Prostate gland (tissue), 2 donors: ENCODE results near the gene CSPG4. TPM values are rescaled to one million over a fixed set of nuclear protein-coding genes. Genes with fewer than 3 reads are reported as not detected.
"Not testable (repeated sequence)": the region's sequence is repeated elsewhere in the genome, so short reads cannot be mapped to it uniquely, and the experiment has no call there.

Experiments used
- DNase-seq: peaks from one replicate; pipeline ENCODE4 v3.0.0-alpha.2; 2019; ENCODE audit warnings: low spot score
- H3K27ac ChIP-seq, 2 donors: fragments of 200-600 bp; sonication (generic); 2 replicates each; pipeline ENCODE4 v1.5.1; 2017 to 2019
- H3K27me3 ChIP-seq: fragments of 200-600 bp; sonication (generic); replicated peaks from 2 replicates; pipeline ENCODE4 v1.5.1; 2019; ENCODE audit not compliant: insufficient read depth
- H3K36me3 ChIP-seq, 2 donors: fragments of 200-600 bp; sonication (generic); 1 replicate in 1 of 2; 2 replicates in 1 of 2; pipeline versions ENCODE4 v1.5.1 to v1.8.1; 2017 to 2019
- H3K4me1 ChIP-seq: fragments of 200-600 bp; sonication (generic); replicated peaks from 2 replicates; pipeline ENCODE4 v1.5.1; 2019
- H3K4me3 ChIP-seq, 2 donors: fragments of 200-600 bp; sonication (generic); 2 replicates each; pipeline ENCODE4 v1.5.1; 2017 to 2019
- H3K9me3 ChIP-seq: fragments of 200-600 bp; sonication (generic); 2 replicates; pipeline ENCODE4 v1.5.1; 2017
- CTCF ChIP-seq, 4 experiments: fragments of 200-600 bp in 2 of 4; fragments of 450-650 bp in 2 of 4; sonication (generic) in 2 of 4; IDR thresholded peaks; 1 replicate in 3 of 4; 2 replicates in 1 of 4; pipeline ENCODE4 v1.5.1; 2016 to 2019; ENCODE audit warnings: antibody characterized with exemption in 4 of 4, mild to moderate bottlenecking in 2 of 4, moderate library complexity in 2 of 4
- POLR2A ChIP-seq: fragments of 450-650 bp; IDR thresholded peaks from one replicate; pipeline ENCODE4 v1.6.1; 2016; ENCODE audit warnings: antibody characterized with exemption, mild to moderate bottlenecking
- POLR2AphosphoS5 ChIP-seq: sonication (generic); formaldehyde crosslinking; IDR thresholded peaks from one replicate; pipeline ENCODE4 v1.6.1; 2017; ENCODE audit warnings: antibody characterized with exemption
- WGBS: methylation state at CpG from one replicate; pipeline ENCODE4 v1.1.5; 2018; 5-methylcytosine and 5-hydroxymethylcytosine counted together
- intact Hi-C: fragments of 100-400 bp; cut with DNase I; formaldehyde crosslinking; loops from one replicate; pipeline ENCODE4 v1.14.2; 2022
- total RNA-seq, 2 donors: library from RNA; depleted of rRNA; stranded (reverse); fragments of >200 nt; gene quantifications; one replicate each; pipeline ENCODE4 v1.1.0, GENCODE V29; 2016

The CSPG4 gene
- total RNA-seq, 2 donors from 2014 or later: 14.3 to 29.4 TPM

GRCh38 chr15:75688278-75688557, 24.4 kb downstream of the CSPG4 start:
- no peak for DNase-seq
- Histone ChIP-seq H3K9me3 (no peaks in the 10 kb centered on the region), H3K4me3 (no peak overlapping the region), H3K4me1 (no peaks in the 10 kb centered on the region), H3K27me3 (no peaks in the 10 kb centered on the region), H3K27ac (no peak overlapping the region), H3K36me3 (no peaks in the 10 kb centered on the region)
- WGBS: 91% methylated on average over 7 of the region's 7 CpGs
- intact Hi-C loops: loop anchor here (5.0 kb wide), 2 partner anchors 44 to 114 kb away; no protein-coding TSS in a partner anchor
- no peak for TF ChIP-seq POLR2A
- no peak for TF ChIP-seq POLR2AphosphoS5
- no peak for TF ChIP-seq CTCF (IDR thresholded peaks at IDR 0.05)

GRCh38 chr15:75687486-75688277, 25.0 kb downstream of the CSPG4 start:
- intact Hi-C loops: loop anchor here (5.0 kb wide), 2 partner anchors 45 to 115 kb away; no protein-coding TSS in a partner anchor
- DNase-seq: no peak
- no peak for TF ChIP-seq POLR2A
- TF ChIP-seq POLR2AphosphoS5: no peak
- TF ChIP-seq CTCF (IDR thresholded peaks at IDR 0.05): no peak
- WGBS: 95% methylated on average over 34 of the region's 44 CpGs
- H3K4me3 ChIP-seq: no peak overlapping the region
- no peaks in the 10 kb centered on the region for H3K27me3 ChIP-seq
- no peaks in the 10 kb centered on the region for H3K36me3 ChIP-seq
- no peak overlapping the region for H3K27ac ChIP-seq
- H3K4me1 ChIP-seq: no peaks in the 10 kb centered on the region
- no peaks in the 10 kb centered on the region for H3K9me3 ChIP-seq

- WGBS: 36% methylated on average over 14 of the region's 14 CpGs
These were observed 26.4 kb downstream of the CSPG4 start for GRCh38 chr15:75686212-75686642.

GRCh38 chr15:75685195-75685594, 27.5 kb downstream of the CSPG4 start:
- Histone ChIP-seq H3K27me3 (no peaks in the 10 kb centered on the region), H3K9me3 (no peaks in the 10 kb centered on the region), H3K4me1 (no peaks in the 10 kb centered on the region), H3K4me3 (no peak overlapping the region), H3K27ac (no peak overlapping the region), H3K36me3 (no peaks in the 10 kb centered on the region)
- no peak for TF ChIP-seq CTCF (IDR thresholded peaks at IDR 0.05)
- no peak for TF ChIP-seq POLR2A
- TF ChIP-seq POLR2AphosphoS5: no peak
- 86% methylated on average over 11 of the region's 12 CpGs for WGBS
- DNase-seq: no peak
- intact Hi-C loops: loop anchor here (5.0 kb wide), 2 partner anchors 47 to 117 kb away; no protein-coding TSS in a partner anchor

More at GRCh38 chr15:75686212-75686642, 26.4 kb downstream of the CSPG4 start:
- not testable (repeated sequence) for H3K36me3 ChIP-seq, H3K4me1 ChIP-seq, H3K9me3 ChIP-seq, H3K4me3 ChIP-seq, H3K27me3 ChIP-seq, H3K27ac ChIP-seq
- peak; percentile 69 for DNase-seq
- TF ChIP-seq CTCF (IDR thresholded peaks at IDR 0.05): peak; percentile 32 to 89 (median 70)
- intact Hi-C loops: loop anchor here (5.0 kb wide), 2 partner anchors 46 to 116 kb away; no protein-coding TSS in a partner anchor

- TF ChIP-seq POLR2AphosphoS5 (no peak), CTCF (IDR thresholded peaks at IDR 0.05) (no peak), POLR2A (no peak)
- 88% methylated on average over 10 of the region's 10 CpGs for WGBS
- DNase-seq: no peak
- Histone ChIP-seq H3K4me3 (no peak overlapping the region), H3K36me3 (no peaks in the 10 kb centered on the region), H3K27ac (no peak overlapping the region), H3K4me1 (no peaks in the 10 kb centered on the region), H3K9me3 (no peaks in the 10 kb centered on the region), H3K27me3 (no peaks in the 10 kb centered on the region)
- intact Hi-C loops: loop anchor here (5.0 kb wide), 2 partner anchors 48 to 118 kb away; no protein-coding TSS in a partner anchor
These were observed 28.0 kb downstream of the CSPG4 start for GRCh38 chr15:75684648-75685047.
